HEK293T (cell line): Measurements from ENCODE around the gene C6orf15.
A peak's percentile ranks its signal among the peaks of the same experiment; 100 is the strongest.

Experiments used
- CTCF ChIA-PET: fragments of 350-600 bp; formaldehyde crosslinking; extraction: SDS; loops from one replicate; lab custom pipeline; 2021; ENCODE audit warnings: antibody characterized with exemption, inconsistent platforms; lab: Yijun Ruan, JAX
- POLR2A ChIA-PET: fragments of 350-600 bp; formaldehyde crosslinking; extraction: SDS; loops from one replicate; lab custom pipeline; 2020; ENCODE audit warnings: antibody characterized with exemption, inconsistent platforms; lab: Yijun Ruan, JAX
- DNase-seq: peaks from one replicate; pipeline ENCODE4 v3.0.0; 2012; ENCODE audit warnings: mixed read lengths; ENCODE audit errors: extremely low spot score
- ARNT ChIP-seq: fragments of 450-650 bp; IDR thresholded peaks from 2 replicates; pipeline ENCODE4 v1.6.1; 2017; ENCODE audit warnings: mild to moderate bottlenecking
- BHLHE40 ChIP-seq: fragments of 450-650 bp; IDR thresholded peaks from 2 replicates; pipeline ENCODE4 v1.6.1; 2016; ENCODE audit warnings: mild to moderate bottlenecking, moderate library complexity, borderline replicate concordance
- CTBP1 ChIP-seq: fragments of 450-650 bp; IDR thresholded peaks from 2 replicates; pipeline ENCODE4 v1.6.1; 2016; ENCODE audit warnings: borderline replicate concordance
- ELF4 ChIP-seq: fragments of 450-650 bp; IDR thresholded peaks from 2 replicates; pipeline ENCODE4 v1.6.1; 2017; ENCODE audit warnings: antibody characterized with exemption
- FOXA1 ChIP-seq: fragments of 450-650 bp; IDR thresholded peaks from 2 replicates; pipeline ENCODE4 v1.6.1; 2016; ENCODE audit warnings: mild to moderate bottlenecking
- FOXK2 ChIP-seq: fragments of 450-650 bp; IDR thresholded peaks from 2 replicates; pipeline ENCODE4 v1.6.1; 2016; ENCODE audit warnings: mild to moderate bottlenecking
- FOXM1 ChIP-seq: fragments of 450-650 bp; IDR thresholded peaks from 2 replicates; pipeline ENCODE4 v1.6.1; 2017; ENCODE audit warnings: mild to moderate bottlenecking, borderline replicate concordance
- HDGF ChIP-seq: fragments of 450-650 bp; IDR thresholded peaks from 2 replicates; pipeline ENCODE4 v1.6.1; 2017; ENCODE audit warnings: antibody characterized with exemption, borderline replicate concordance
- L3MBTL2 ChIP-seq: fragments of 450-650 bp; conservative IDR thresholded peaks from 2 replicates; pipeline ENCODE4 v1.6.1; 2016; ENCODE audit warnings: mild to moderate bottlenecking
- LEF1 ChIP-seq: fragments of 450-650 bp; IDR thresholded peaks from 2 replicates; pipeline ENCODE4 v1.6.1; 2017; ENCODE audit warnings: mild to moderate bottlenecking, borderline replicate concordance
- NFRKB ChIP-seq: fragments of 450-650 bp; IDR thresholded peaks from 2 replicates; pipeline ENCODE4 v1.6.1; 2016; ENCODE audit warnings: mild to moderate bottlenecking, moderate library complexity
- SP1 ChIP-seq: fragments of 450-650 bp; IDR thresholded peaks from 2 replicates; pipeline ENCODE4 v1.6.1; 2017
- SUZ12 ChIP-seq: fragments of 450-650 bp; IDR thresholded peaks from 2 replicates; pipeline ENCODE4 v1.6.1; 2016; ENCODE audit warnings: mild to moderate bottlenecking
- TARDBP ChIP-seq: fragments of 450-650 bp; IDR thresholded peaks from 2 replicates; pipeline ENCODE4 v1.6.1; 2016
- ZNF384 ChIP-seq: fragments of 450-650 bp; IDR thresholded peaks from 2 replicates; pipeline ENCODE4 v1.6.1; 2016
- TF ChIP-seq, protein P1 (sequence below): fragments of 450-650 bp; IDR thresholded peaks from 2 replicates; pipeline ENCODE4 v1.6.1; 2016

Gene C6orf15

GRCh38 chr6:31090973-31091364 is 21.4 kb downstream of the C6orf15 start:
- TF ChIP-seq SUZ12, result no peak
- no peak for TF ChIP-seq FOXA1
- TF ChIP-seq ELF4, result no peak
- no peak for TF ChIP-seq HDGF
- no peak for TF ChIP-seq NFRKB
- no peak for TF ChIP-seq FOXK2
- TF ChIP-seq, protein P1, sequence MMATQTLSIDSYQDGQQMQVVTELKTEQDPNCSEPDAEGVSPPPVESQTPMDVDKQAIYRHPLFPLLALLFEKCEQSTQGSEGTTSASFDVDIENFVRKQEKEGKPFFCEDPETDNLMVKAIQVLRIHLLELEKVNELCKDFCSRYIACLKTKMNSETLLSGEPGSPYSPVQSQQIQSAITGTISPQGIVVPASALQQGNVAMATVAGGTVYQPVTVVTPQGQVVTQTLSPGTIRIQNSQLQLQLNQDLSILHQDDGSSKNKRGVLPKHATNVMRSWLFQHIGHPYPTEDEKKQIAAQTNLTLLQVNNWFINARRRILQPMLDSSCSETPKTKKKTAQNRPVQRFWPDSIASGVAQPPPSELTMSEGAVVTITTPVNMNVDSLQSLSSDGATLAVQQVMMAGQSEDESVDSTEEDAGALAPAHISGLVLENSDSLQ, result no peak
- no peak for TF ChIP-seq CTBP1
- no peak for TF ChIP-seq ZNF384
- no peak for TF ChIP-seq SP1
- TF ChIP-seq ARNT, result no peak
- no peak for TF ChIP-seq FOXM1
- TF ChIP-seq LEF1, result no peak
- TF ChIP-seq L3MBTL2, result no peak
- no peak for TF ChIP-seq BHLHE40
- TF ChIP-seq TARDBP, result no peak
- ChIA-PET POLR2A (interaction anchor here (1.5 kb wide), 1 partner anchor 177 kb away, joined by 3 read pairs; the partner anchor contains the start of gene VARS2), CTCF (no interaction called here)
- DNase-seq, result no peak

DNA sequence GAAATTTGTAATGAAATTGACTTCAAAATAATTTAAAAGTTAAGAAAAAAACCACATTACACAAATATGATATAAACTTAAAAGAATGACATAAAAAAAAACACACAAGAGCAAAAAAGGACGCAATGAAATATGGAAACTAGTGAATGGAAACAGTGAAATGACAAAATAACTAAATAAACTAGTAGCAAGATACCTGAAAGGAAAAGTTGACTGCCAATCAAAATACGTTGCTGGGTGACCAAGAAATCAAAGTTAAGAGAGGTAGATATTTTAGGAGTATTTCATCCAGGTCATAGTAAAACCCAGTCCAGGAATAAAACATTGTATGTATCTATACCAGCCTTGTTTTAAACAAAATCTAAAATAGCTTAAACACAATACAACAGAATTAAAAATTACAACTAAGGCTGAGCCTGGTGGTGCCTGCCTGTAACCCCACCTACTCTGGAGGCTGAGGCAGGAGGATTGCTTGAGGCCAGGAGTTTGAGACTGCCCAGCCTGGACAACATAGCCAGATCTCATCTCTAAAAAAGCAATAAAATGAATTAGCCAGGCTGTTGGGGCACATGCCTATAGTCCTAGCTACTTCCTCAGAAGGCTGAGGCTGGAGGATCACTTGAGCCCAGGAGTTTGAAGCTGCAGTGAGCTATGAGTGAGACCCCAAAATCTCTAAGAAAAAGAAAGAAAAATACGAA is 22.0 kb downstream of the C6orf15 start:
- POLR2A ChIA-PET, result interaction anchor here (1.5 kb wide), 1 partner anchor 176 kb away, joined by 3 read pairs; the partner anchor contains the start of gene VARS2
- no peak for DNase-seq
- TF ChIP-seq, protein P1, result peak; percentile 43; the same call in 1 of the 2 replicates
- no peak for TF ChIP-seq HDGF
- no peak for TF ChIP-seq ELF4
- no peak for TF ChIP-seq NFRKB
- TF ChIP-seq LEF1, result no peak
- no peak for TF ChIP-seq TARDBP
- CTCF ChIA-PET, result interaction anchor here (0.6 kb wide), 1 partner anchor 264 kb away, joined by 5 read pairs; no protein-coding TSS in a partner anchor

- TF ChIP-seq CTBP1 (no peak), SUZ12 (no peak), HDGF (no peak), ELF4 (no peak), BHLHE40 (no peak), FOXA1 (no peak), TARDBP (no peak), FOXK2 (no peak), ZNF384 (no peak)
- TF ChIP-seq, protein P1, result no peak
- peak; percentile 84 for DNase-seq
- POLR2A ChIA-PET, result interaction anchor here (0.6 to 1.1 kb wide), 4 partner anchors 173 to 394 kb away, joined by 3 to 5 read pairs (median 3); partner anchors contain the start of gene VARS2
- CTCF ChIA-PET, result interaction anchor here (0.6 to 2.6 kb wide), 36 partner anchors 9 to 605 kb away, joined by 3 to 23 read pairs (median 4); partner anchors contain the start of genes DHX16 and VARS2
Observed at GRCh38 chr6:31087494-31088089, 24.8 kb downstream of the C6orf15 start.

GRCh38 chr6:31086788-31087440 is 25.5 kb downstream of the C6orf15 start:
- no peak for DNase-seq
- ChIA-PET POLR2A (interaction anchor here (0.6 to 1.1 kb wide), 4 partner anchors 172 to 395 kb away, joined by 3 to 5 read pairs (median 3); partner anchors contain the start of gene VARS2), CTCF (interaction anchor here (0.6 to 2.6 kb wide), 38 partner anchors 9 to 605 kb away, joined by 3 to 23 read pairs (median 4); partner anchors contain the start of genes DHX16 and VARS2)
- TF ChIP-seq HDGF (no peak), FOXK2 (no peak), FOXM1 (no peak), FOXA1 (no peak), CTBP1 (no peak), L3MBTL2 (no peak), SUZ12 (no peak)

DNA sequence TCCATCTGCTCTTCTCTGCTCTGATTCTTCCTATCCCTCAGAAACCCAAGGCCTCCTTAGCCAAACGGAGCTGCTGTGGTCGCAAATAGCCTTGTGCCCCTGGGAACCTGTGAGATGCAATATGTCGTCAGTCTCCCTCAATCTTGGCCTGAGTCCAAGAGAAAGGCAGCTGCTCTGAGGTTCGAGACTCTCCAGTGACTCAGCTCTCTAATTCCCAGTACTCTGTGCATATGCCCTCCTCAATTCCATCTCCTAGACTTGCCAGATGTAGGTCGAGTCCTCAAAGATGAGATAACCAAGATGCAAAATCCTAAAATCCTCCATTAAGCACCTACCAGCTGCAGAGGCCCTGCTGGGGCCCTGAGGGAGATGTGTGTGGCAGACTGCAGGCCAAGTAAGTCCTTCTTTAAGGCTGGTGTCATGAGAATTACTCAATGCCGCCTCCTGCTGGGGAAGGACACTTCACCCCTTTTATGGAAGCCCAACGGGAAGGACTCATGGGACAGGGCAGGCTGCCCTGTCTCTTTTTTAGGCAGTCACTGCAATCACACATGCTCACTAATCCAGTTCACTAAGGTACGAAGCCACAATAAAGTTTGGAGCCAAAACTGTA is 28.5 kb downstream of the C6orf15 start:
- CTCF ChIA-PET, result interaction anchor here (0.7 to 1.3 kb wide), 5 partner anchors 19 to 170 kb away, joined by 3 read pairs; partner anchors contain the start of gene VARS2
- TF ChIP-seq FOXA1 (no peak), FOXK2 (no peak), NFRKB (no peak), FOXM1 (no peak), LEF1 (no peak), L3MBTL2 (no peak), ARNT (no peak), SP1 (no peak), ZNF384 (no peak), SUZ12 (no peak), TARDBP (no peak), HDGF (no peak), ELF4 (no peak), CTBP1 (no peak), BHLHE40 (no peak)
- TF ChIP-seq, protein P1, result no peak
- peak; percentile 55 for DNase-seq
- POLR2A ChIA-PET, result interaction anchor here (0.8 to 1.1 kb wide), 2 partner anchors 11 to 170 kb away, joined by 3 to 7 read pairs; partner anchors contain the start of gene VARS2
